KMS-11 (cell line): ENCODE data around the gene PSMG2.

Experiments used
- H2AFZ ChIP-seq: fragments of 200-600 bp; sonication (generic); 2 replicates; pipeline ENCODE4 v1.6.1; 2016; ENCODE audit warnings: antibody characterized with exemption, mixed run types, low read depth
- H3K27ac ChIP-seq: fragments of 200-600 bp; sonication (generic); 2 replicates; pipeline ENCODE4 v1.6.1; 2016; ENCODE audit warnings: mild to moderate bottlenecking, mixed run types
- H3K27me3 ChIP-seq: fragments of 200-600 bp; sonication (generic); 2 replicates; pipeline ENCODE4 v1.6.1; 2017; ENCODE audit warnings: mild to moderate bottlenecking, low read depth, mixed run types, moderate library complexity; ENCODE audit not compliant: insufficient read depth
- H3K36me3 ChIP-seq: fragments of 200-600 bp; sonication (generic); 2 replicates; pipeline ENCODE4 v1.6.1; 2017; ENCODE audit warnings: mild to moderate bottlenecking, mixed run types; ENCODE audit not compliant: insufficient read depth
- H3K4me1 ChIP-seq: fragments of 200-600 bp; sonication (generic); 2 replicates; pipeline ENCODE4 v1.6.1; 2016; ENCODE audit warnings: mild to moderate bottlenecking, low read depth, mixed run types; ENCODE audit not compliant: poor library complexity, severe bottlenecking
- H3K4me2 ChIP-seq: fragments of 200-600 bp; sonication (generic); 2 replicates; pipeline ENCODE4 v1.7.0; 2016; ENCODE audit warnings: mild to moderate bottlenecking, mixed run types
- H3K4me3 ChIP-seq: fragments of 200-600 bp; sonication (generic); IDR thresholded peaks from 2 replicates; pipeline ENCODE4 v1.6.1; 2017; ENCODE audit warnings: low read depth, low read length, mixed read lengths; ENCODE audit not compliant: insufficient read depth
- H3K79me2 ChIP-seq: fragments of 200-600 bp; sonication (generic); 2 replicates; pipeline ENCODE4 v1.6.1; 2016; ENCODE audit warnings: low read depth, mixed run types; ENCODE audit not compliant: insufficient read depth
- H3K9ac ChIP-seq: fragments of 200-600 bp; sonication (generic); 2 replicates; pipeline ENCODE4 v1.6.1; 2016; ENCODE audit warnings: mild to moderate bottlenecking, mixed run types
- H4K20me1 ChIP-seq: fragments of 200-600 bp; sonication (generic); 2 replicates; pipeline ENCODE4 v1.6.1; 2016; ENCODE audit warnings: mild to moderate bottlenecking, mixed run types; ENCODE audit not compliant: insufficient read depth
- TF ChIP-seq, protein P1 (sequence below): fragments of 200-600 bp; sonication (generic); conservative IDR thresholded peaks from 2 replicates; pipeline ENCODE4 v1.6.1; 2017; ENCODE audit warnings: low read depth, mild to moderate bottlenecking, antibody characterized with exemption, low read length, moderate library complexity, mixed read lengths

The PSMG2 gene

DNA sequence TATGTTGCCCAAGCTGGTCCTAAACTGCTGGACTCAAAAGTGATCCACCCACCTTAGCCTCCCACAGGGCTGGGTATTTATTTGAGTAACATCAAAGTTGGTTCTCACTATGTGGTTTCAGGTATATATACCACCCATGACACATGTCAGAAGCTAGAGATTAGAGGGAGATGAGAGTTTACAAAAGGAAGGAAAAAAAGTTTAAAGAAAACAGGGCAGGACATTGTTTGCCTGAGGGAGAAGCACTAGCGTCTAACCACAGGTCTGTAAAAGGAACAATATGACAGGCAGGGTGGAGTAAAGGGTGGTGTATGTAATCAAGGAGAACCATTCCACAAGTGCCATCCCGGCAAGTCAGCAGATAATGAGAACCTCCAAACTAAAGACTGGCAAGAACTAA is 8.8 kb upstream of the PSMG2 start:
- H3K79me2 ChIP-seq = no peaks in the 10 kb centered on the region; the same call in 1 of the 2 replicates
- no peak overlapping the region for H3K27ac ChIP-seq
- H3K9ac ChIP-seq = no peak overlapping the region
- no peak overlapping the region for H3K4me3 ChIP-seq
- TF ChIP-seq, protein P1, sequence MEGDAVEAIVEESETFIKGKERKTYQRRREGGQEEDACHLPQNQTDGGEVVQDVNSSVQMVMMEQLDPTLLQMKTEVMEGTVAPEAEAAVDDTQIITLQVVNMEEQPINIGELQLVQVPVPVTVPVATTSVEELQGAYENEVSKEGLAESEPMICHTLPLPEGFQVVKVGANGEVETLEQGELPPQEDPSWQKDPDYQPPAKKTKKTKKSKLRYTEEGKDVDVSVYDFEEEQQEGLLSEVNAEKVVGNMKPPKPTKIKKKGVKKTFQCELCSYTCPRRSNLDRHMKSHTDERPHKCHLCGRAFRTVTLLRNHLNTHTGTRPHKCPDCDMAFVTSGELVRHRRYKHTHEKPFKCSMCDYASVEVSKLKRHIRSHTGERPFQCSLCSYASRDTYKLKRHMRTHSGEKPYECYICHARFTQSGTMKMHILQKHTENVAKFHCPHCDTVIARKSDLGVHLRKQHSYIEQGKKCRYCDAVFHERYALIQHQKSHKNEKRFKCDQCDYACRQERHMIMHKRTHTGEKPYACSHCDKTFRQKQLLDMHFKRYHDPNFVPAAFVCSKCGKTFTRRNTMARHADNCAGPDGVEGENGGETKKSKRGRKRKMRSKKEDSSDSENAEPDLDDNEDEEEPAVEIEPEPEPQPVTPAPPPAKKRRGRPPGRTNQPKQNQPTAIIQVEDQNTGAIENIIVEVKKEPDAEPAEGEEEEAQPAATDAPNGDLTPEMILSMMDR = no peak
- H2AFZ ChIP-seq = no peak overlapping the region
- H4K20me1 ChIP-seq = no peaks in the 10 kb centered on the region
- H3K4me2 ChIP-seq = no peak overlapping the region
- no peaks in the 10 kb centered on the region for H3K27me3 ChIP-seq
- no peaks in the 10 kb centered on the region; the same call in 1 of the 2 replicates for H3K36me3 ChIP-seq
- H3K4me1 ChIP-seq = peaks cover 8% of the 10 kb centered on the region

DNA sequence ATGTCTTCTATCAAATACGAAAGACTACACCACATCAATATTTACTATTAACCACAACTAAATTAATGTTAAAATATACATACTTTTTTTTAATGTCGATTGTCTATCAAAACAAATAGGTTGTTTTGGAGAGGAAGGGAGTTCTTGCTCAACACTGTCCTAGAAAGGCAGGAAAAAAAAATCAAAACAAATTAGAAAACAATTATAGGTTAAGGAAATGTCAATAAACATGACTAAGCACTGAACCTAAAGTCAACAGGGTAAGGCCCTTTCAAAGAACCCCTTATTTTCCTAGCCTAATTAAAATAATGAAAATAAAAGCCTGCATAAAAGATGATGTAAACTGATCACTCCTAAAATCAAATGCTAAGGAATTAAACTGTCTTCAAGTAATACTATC is 3.1 kb upstream of the PSMG2 start:
- no peaks in the 10 kb centered on the region for H4K20me1 ChIP-seq
- no peak overlapping the region for H3K4me2 ChIP-seq
- peaks cover 50% of the 10 kb centered on the region for H3K79me2 ChIP-seq
- no peaks in the 10 kb centered on the region; the same call in 1 of the 2 replicates for H3K36me3 ChIP-seq
- H3K9ac ChIP-seq = no peak overlapping the region
- H3K4me1 ChIP-seq = peaks cover 27% of the 10 kb centered on the region
- TF ChIP-seq, protein P1 = no peak
- no peak overlapping the region for H3K4me3 ChIP-seq
- H3K27ac ChIP-seq = no peak overlapping the region
- no peak overlapping the region for H2AFZ ChIP-seq
- no peaks in the 10 kb centered on the region for H3K27me3 ChIP-seq

DNA sequence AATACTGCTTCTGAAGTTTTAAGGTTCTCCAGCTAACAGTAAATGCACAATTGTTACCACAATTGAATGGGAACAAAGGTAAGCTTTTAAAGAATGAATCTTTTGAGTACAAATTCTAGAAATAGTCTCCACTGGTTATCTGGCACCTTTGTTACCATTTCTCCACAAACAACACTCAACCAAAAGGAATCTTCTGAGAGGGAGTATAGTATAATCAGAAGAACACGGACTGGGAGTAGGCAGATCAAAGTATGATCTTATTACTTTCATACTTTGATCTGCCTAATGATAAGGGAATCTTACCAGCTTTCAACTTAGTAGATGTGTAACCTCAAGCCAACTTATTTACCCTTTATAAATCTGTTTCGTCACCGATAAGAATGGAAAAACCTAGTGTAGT is 1.7 kb upstream of the PSMG2 start:
- H4K20me1 ChIP-seq = no peaks in the 10 kb centered on the region
- H3K79me2 ChIP-seq = peaks cover 64% of the 10 kb centered on the region
- TF ChIP-seq, protein P1 = no peak
- H3K4me3 ChIP-seq = no peak overlapping the region
- H3K4me2 ChIP-seq = peak overlapping the region; percentile 88
- H3K27ac ChIP-seq = peak overlapping the region; percentile 97; the same call in 1 of the 2 replicates
- H3K4me1 ChIP-seq = peaks cover 31% of the 10 kb centered on the region
- no peak overlapping the region for H2AFZ ChIP-seq
- H3K9ac ChIP-seq = no peak overlapping the region; the same call in 1 of the 2 replicates
- H3K27me3 ChIP-seq = no peaks in the 10 kb centered on the region
- H3K36me3 ChIP-seq = no peaks in the 10 kb centered on the region; the same call in 1 of the 2 replicates

DNA sequence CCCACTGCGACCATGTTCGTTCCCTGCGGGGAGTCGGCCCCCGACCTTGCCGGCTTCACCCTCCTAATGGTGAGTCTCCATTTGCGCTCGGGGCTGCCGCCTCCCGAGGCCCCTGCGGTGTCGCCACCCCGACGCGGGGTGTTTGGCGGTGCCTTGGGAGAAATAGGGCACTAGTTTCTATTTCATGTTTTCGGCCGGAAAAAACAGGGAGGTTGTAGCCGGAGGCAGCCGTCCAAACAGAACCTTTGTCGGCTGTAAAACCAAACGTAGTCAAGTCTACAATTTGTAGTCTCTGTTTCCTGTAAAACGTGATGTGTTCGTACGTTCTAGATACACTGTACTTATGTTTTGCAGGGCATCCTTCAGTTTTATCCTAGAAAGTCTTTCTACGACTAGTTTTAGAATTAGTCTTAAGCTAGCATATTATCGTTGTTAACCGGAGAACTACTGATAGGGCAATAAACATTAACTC is 290 bp downstream of the PSMG2 start:
- H3K4me3 ChIP-seq = no peak overlapping the region
- no peaks in the 10 kb centered on the region for H4K20me1 ChIP-seq
- peak overlapping the region; percentile 100 for H3K9ac ChIP-seq
- H3K4me2 ChIP-seq = peak overlapping the region; percentile 54
- H2AFZ ChIP-seq = peak overlapping the region; percentile 87
- peaks cover 68% of the 10 kb centered on the region for H3K79me2 ChIP-seq
- TF ChIP-seq, protein P1 = no peak
- H3K27ac ChIP-seq = peak overlapping the region; percentile 97
- H3K36me3 ChIP-seq = peaks cover 10% of the 10 kb centered on the region; the same call in 1 of the 2 replicates
- H3K27me3 ChIP-seq = no peaks in the 10 kb centered on the region
- H3K4me1 ChIP-seq = peaks cover 31% of the 10 kb centered on the region
